NCI-H345 treated with DMSO at 0.1 percent for 48 hours (cell line): ENCODE results near the gene NEU4.
"Not testable (repeated sequence)": the region's sequence is repeated elsewhere in the genome, so short reads cannot be mapped to it uniquely, and the experiment has no call there.

ENCODE experiments used
- DNase-seq: peaks from one replicate; lab custom pipeline; 2025; ENCODE audit not compliant: unreplicated experiment; lab: John Stamatoyannopoulos, UW

The NEU4 gene

GRCh38 chr2:241775223-241776177 is 33.5 kb upstream of the NEU4 start:
- DNase-seq, result no peak

GRCh38 chr2:241776336-241777169 is 32.4 kb upstream of the NEU4 start, which contains the start of gene GAL3ST2:
Gene GAL3ST2, plus strand, starts transcription at chr2:241776822. Its CDS starts 134 bp downstream, at chr2:241776956.
- DNase-seq, result no peak

- no peak for DNase-seq
Observed at GRCh38 chr2:241777170-241777685, 31.8 kb upstream of the NEU4 start.

GRCh38 chr2:241777686-241778627 is 31.0 kb upstream of the NEU4 start:
- DNase-seq, result no peak

- DNase-seq, result no peak
Observed at GRCh38 chr2:241780939-241781569, 27.9 kb upstream of the NEU4 start.

GRCh38 chr2:241782053-241782452 is 26.9 kb upstream of the NEU4 start:
- not testable (repeated sequence) for DNase-seq

GRCh38 chr2:241788135-241788534 is 20.9 kb upstream of the NEU4 start:
- DNase-seq, result no peak

GRCh38 chr2:241788572-241788971 is 20.4 kb upstream of the NEU4 start:
- no peak for DNase-seq

- not testable (repeated sequence) for DNase-seq
Observed at GRCh38 chr2:241791385-241791784, 17.6 kb upstream of the NEU4 start.

- DNase-seq, result no peak
Observed at GRCh38 chr2:241793385-241793784, 15.6 kb upstream of the NEU4 start.

- no peak for DNase-seq
Observed at GRCh38 chr2:241794250-241794823, 14.7 kb upstream of the NEU4 start.

GRCh38 chr2:241795021-241795999 is 13.7 kb upstream of the NEU4 start:
- no peak for DNase-seq

GRCh38 chr2:241796209-241796608 is 12.8 kb upstream of the NEU4 start:
- no peak for DNase-seq

- no peak for DNase-seq
Observed at GRCh38 chr2:241796610-241797138, 12.3 kb upstream of the NEU4 start.

- no peak for DNase-seq
Observed at GRCh38 chr2:241797441-241798080, 11.4 kb upstream of the NEU4 start.

GRCh38 chr2:241798081-241798630 is 10.8 kb upstream of the NEU4 start:
- no peak for DNase-seq
